Kidney capillary endothelial cell (primary cell): ENCODE data around the gene RSPH1.

Experiments
- DNase-seq: peaks from one replicate; pipeline ENCODE4 v3.0.0-alpha.2; 2018; ENCODE audit warnings: low spot score

Gene RSPH1

DNA sequence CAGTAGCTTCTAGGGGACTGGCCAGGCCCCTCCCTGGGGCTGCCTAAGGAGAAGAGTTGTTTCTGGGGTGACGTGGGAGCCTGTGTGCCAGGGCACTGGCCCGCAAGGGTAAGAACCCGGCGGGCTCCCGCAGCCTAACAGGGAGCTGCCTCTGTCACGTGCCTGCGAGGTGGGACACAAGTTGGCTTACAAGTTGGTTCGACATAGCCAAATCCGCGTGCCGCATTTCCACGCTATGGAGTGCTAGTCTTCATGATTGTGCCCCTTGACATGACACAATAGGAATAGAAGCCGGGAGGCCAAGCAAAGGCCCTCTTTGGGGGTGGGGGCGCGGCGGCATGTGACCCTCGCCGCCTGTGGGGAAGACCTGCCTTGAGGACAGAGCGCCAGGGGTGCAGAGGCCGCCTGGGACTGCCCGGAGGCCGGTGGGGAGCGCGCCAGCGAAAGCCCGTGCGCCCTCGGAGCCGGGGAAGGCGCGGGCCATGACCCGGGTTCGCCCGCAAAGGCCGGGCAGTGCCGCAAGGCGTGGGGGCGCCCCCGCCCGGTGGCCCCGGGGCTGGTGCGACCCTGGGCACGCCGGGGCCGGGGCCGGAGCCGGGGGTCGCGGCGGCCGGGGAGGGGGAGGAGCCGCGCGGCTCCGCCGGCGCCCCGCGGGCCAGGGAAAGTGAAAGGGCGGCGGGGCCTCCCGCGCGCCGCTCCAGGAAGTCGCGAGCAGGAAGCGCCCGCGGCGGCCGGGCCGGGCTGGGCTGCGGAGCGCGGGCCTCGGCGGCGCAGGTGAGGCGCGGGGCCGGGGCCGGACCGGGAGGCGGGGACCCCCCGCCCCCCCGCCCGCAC, 17.3 kb upstream of the RSPH1 start, which contains the start of gene SLC37A1:
TSS of gene SLC37A1 (plus strand) at position 702 of the 834 bp plus-strand sequence. CDS start 4,603 bp downstream, outside the sequence.
- no peak for DNase-seq

DNA sequence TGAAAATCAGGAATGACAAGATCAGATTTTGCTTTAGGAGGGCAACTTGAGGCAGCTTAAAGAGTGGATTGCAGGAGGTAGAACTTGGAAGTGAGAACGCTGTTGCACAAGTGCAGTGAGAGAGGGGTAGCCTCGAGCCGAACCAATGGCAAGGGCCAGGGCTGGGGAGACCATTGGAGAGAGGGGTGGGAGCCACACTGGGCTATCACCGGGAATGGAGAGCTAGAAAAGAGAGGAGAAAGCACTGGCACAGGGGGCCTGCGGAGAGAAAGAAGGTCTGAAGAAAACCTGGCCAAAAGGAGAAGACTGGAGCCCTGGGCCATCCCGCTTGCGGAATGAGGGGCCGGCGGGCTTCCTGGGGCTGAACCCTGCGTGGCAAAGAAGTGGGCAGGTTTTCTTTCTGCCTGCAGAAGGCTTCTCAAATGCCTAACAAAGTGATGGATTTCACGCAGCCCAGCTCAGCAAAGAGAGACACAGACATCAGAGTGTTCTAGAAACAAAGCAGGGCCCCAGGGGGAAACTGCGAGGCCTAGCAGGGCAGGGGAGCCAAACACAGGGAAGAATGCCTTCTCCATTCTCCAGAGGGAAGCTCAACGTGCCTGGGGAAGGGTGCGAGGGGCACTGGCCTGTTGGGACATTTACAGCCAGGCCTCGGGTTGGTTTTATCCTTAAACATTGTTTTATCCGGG, 16.5 kb upstream of the RSPH1 start:
- DNase-seq: no peak

DNA sequence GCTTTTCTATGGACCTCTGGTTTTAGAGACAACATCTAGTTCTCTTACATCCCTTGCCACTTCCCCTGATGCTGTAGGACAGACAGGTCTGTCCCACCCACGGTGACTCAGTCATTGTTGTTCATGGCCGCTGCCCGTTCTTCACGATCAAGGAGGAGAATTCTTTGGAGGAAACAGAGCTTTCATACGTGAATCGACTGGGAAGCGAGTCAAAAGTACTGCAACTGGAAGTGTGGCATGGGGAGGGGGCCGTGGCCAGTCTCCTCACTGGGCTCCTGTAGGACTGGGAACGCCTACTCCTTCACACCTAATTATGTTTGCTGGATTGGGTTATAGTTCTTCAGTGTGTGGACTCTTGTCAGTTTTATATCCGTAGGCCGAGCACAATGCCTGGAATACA, 13.2 kb upstream of the RSPH1 start:
- DNase-seq: peak; percentile 37

DNA sequence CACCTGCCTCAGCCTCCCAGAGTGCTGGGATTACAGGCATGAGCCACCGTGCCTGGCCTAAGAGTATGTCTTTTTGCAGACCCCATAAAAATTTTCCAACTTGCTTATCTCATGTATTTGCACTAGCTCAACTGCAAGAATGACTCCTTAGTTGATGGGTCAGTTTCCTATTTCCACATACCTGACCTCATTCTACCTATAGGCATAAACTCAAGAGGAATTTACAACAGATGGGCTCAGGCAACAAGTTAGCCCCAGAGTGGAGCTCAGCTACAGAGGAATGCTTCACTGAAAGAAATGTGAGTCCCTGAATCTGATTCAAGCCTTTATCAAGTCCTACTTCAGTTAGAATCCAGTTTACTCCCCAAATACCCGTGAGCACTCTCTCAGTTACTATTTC, 12.3 kb upstream of the RSPH1 start:
- no peak for DNase-seq

DNA sequence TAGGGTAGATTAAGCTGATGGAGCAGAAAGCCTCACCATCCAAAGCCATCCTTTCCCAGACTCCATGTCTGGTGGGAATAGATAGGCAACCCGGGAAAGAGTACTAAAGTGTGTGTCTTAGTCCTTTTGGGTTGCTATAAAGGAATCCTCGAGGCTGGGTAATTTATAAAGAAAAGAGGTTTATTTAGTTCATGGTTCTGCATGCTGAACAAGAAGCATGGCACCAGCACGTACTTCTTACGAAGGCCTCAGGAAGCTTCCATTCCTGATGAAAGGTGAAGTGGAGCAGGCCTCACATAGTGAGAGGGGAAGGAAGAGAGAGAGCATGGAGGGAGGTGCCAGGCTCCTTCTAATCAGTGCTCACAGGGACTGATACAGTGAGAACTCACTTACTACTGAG, 11.4 kb upstream of the RSPH1 start:
- DNase-seq: no peak

DNA sequence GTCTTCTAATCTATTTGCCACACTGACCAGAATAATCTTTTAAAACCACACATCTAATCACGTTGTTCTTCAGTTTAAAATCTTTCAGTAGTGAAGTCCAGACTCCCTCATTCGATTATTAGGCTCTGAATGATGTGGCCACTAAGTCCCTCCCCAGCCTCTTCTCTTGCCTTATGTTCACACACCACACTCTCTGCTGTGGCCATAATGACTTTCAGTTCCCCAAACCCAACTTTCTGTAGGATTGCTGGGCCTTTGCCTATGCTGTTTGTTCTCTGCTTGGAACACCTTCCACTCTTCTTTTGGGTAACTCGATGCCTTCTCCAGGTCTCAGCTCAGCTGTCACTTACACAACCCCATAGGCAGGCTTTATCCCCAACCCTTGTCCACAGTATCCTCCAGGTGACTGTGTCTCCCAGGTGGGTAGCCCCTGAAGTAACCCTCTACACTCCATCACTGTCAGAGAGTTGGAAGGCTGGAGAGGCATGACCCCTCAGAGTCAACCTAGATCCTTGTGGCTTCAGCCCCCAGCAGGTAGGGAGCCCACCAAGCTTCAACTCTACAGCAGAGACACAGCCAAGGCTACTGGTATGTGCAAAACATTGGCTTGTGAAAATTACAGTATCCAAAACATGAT, 9.2 kb upstream of the RSPH1 start:
- no peak for DNase-seq

DNA sequence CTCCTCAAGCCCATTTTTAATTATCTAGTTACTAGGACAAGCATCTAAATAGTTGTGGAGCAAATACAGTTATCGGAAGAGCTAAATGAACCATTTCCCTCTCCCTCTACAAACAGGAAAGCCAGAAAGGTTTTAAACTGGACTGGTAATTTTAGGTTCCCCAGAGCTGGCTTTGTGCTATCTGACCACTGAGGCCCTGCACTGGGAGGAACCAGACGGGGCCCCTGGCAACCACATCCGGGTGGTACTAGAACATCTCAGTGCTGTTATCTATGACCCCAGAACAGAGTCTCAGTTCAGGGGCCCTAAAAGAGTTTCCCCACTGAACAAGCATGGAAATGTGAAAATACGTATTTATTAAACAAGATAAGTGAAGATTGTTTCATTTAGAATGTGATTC, 7.7 kb upstream of the RSPH1 start:
- DNase-seq: no peak

DNA sequence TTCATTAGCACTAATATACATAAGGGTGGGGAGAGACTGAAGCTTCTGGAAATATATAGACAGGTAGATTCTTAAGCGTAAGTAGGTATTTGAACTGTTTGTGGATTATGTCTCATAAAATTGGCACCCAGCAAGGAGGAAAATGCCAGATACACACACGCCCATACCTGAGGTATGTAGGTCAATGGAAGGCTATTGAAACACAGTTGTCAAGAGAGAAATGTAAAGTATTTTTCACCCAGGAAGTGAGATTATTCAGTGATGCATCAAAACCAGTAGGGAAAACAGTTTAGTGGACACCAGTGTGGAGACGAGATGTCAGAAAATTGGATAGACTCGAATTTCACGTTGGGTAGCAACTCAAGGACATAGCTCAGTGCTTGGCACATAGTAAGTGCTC, 4.7 kb upstream of the RSPH1 start:
- DNase-seq: no peak

DNA sequence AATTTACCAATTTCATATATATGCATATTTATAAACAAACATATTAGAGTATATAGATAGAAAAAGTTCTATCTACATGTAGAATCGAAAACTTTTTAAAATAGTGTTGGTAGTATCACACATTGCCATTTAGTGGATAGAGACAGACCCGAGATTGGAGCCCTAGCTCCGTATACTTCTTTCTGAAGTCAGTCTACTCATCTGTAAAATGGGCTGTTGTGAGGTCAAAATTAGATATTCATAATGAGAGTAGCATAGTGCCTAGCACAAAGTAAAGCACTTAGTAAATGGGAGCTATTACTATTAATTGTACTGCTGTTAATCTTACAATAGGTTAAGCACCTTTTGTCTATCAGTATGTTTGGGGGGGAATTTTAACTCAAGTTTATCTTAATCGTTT, 4.2 kb upstream of the RSPH1 start:
- no peak for DNase-seq

DNA sequence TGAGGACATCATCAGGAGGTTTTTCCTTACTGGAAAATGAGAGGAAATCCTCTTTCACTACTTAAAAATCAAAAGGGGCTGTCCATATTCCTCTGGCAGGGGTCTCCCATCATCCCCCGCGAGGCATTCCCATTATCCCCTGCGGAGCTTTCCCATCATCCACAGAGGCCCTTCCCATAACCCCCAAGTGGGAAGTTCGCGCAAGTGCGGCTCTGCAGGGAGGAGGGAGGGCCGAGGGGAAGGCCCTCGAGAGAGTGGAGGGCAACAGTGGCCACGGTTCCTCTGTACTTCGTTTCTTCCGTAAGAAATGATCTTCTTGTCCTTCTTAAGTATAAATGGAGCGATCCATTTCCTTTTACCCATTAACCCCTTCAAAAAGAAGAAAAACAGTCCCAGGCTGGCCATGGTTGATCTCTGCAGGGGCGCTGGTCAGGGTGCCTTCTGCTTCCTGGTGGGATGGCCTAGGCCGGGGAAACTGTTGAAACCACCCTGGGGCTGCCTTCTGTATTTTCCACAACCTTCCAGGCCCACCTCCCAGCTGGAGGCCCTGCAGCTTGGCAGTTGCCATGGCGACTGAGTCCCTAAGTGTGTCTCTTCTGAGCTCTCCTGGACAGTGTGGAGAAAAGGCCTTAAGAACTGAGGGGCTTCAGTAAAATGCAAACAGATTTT, 3.6 kb upstream of the RSPH1 start:
- DNase-seq: no peak

DNA sequence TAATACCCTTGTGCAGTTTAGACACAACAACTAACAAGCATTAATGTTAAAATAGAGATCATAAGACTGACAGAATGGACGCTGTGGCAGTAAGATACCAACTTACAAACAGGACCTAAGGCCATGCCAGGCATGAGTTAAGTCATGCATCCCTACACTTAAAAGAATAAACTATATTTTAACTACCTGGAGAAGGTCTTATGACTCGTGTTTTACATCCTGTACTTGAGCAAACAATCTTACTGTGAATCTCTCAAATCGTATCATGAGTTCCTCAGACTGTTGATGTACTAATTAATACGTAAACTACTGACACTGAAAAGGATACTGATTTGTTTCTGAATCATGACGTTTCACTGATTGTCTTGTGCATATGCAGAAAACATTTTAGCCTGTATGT, 2.0 kb upstream of the RSPH1 start:
- no peak for DNase-seq

DNA sequence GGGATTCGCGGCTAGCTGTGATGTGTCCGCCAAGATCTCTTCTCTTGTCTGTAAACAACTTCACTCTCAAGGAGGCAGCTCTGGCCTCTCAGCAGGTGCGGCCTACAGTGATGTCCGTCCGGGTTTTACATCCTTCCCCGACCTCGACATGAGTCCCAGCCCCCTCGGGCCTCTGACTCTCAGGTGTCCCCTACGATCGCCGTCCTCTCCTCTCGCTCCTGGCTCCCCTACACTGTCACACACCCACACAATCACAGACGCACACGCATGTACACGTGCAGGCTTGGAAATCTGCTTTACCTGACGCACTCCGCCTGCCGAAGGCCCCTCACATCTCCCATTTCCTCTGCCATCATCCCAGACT, 797 bp upstream of the RSPH1 start:
- DNase-seq: no peak

DNA sequence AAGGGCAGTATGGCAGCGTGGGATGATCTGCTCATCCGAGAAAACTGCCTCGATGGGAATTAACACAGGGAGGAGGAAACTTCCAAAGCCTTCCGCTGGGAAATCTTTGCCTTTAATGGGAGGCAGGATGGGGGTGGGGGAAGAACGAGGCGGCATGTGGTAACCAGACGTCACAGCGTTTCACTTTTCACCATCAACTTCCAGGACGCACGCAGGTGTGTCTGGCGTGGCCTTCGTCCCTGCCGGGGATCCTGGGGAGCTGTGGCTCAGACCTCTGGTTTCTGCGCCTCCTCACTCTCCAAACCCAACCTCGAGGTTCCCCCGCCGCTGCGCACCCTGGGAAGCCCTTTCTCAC, 282 bp downstream of the RSPH1 start:
- no peak for DNase-seq

DNA sequence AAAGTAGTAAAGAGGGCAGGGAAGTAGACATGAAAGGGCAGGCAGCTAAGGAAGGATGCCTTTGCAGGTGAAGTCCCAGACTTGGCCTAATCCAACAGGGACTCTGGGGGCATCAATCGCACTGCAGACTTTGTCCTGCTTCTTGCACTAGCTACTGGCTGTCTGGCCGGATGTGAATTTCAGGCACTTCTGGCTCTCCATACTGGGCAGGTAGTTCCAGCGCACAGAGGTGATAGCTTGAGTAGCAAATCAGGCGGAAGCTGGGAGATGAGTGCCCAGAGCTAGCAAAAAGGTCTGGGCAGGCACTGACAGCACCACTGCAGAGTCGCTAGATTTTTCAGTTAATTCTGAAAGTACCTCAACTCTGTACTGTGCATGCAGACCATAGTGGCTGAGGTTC, 997 bp downstream of the RSPH1 start:
- no peak for DNase-seq

DNA sequence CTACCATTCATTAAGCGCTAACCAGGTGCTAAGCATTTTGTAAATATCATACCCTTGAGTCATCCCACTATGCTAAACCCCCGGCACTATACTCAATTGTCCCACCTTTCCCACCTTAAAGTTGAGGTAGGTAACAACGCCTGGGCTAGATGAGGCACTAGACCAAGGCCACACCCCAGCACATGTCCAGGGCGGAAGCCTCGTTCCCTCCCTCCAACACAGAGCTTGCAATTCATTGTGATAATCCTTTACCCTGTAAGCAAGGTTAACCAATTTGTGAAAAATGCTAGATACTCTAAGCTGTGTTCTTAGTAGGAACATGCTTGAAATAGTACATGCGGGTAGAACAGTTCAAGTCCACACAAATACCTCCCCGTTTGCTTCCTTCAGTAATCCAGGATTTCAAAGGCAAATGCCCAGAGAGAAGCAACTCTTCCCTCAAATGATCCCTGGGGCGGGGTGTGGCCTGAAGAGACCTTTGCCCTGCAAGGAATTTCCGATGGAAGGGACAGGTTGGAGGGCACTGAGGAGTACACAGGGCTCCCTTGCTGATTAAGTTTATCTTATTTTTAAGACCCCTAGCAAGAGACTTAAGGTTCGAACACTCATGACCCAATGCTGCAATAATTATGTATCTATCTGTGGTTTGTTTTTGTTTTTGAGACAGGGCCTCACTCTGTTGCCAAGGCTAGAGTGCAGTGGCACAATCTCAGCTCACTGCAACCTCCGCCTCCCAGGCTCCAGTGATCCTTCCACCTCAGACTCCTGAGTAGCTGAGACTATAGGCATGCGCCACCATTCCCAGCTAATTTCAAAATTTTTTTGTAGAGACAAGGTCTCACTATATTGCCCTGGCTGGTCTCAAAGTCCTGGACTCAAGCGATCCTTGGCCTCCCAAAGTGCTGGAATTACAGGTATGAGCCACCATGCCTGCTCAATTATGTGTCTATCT, 2.6 kb downstream of the RSPH1 start:
- DNase-seq: no peak

DNA sequence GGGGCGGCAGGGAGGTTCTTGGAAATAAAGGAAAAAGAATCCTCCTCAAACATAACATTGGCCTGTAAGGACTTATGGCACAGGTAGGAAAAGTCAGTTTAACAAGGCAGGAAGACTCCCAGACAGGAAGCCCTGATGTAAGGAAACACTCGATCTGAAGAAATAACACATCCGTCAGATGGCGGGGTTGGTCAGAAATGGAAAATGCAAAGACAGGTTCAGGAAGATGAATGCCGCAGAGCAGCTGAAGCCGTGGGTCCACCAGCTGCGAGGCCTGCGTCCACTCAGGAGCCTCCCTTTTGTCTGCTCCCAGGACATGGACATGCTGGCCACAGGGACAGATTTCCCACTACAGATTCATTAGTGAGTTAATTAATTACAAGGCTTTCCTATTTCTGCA, 3.8 kb downstream of the RSPH1 start:
- peak; percentile 58 for DNase-seq

DNA sequence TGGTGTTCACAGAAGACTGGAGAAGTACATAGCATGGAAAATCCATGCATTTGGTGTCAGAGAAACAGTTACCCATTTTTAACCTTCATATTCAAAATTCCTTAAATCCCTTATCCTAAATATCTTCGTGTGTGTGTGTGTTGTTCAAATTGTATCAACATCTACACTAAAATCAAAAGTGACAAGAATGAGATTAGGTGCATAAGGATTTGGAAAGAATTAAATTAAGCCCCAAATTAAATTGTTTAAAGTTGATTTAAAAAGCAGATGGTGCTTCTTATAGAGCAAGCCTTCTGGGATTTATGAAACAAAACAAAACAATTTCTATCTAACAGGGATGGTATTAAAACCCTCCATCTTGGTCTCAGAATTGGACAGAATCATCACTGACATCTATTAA, 4.7 kb downstream of the RSPH1 start:
- DNase-seq: no peak

DNA sequence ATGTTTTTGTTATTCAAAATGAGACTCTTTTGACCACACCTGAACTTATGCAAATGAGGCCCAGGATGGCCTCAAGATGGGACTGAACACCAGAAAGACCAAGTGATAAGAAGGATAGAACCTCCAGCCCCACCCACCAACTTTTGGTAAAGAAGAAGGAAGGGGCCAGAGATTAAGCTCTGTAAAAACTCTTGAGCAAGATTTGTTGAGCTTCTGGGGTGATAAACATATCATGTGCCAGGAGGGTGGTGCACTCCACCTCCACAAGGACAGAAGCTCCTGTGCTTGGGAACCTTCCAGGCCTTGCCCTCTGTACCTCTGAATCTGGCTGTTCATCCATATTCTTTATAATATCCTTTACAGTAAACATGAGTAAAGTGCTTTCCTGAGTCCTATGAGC, 5.3 kb downstream of the RSPH1 start:
- no peak for DNase-seq

DNA sequence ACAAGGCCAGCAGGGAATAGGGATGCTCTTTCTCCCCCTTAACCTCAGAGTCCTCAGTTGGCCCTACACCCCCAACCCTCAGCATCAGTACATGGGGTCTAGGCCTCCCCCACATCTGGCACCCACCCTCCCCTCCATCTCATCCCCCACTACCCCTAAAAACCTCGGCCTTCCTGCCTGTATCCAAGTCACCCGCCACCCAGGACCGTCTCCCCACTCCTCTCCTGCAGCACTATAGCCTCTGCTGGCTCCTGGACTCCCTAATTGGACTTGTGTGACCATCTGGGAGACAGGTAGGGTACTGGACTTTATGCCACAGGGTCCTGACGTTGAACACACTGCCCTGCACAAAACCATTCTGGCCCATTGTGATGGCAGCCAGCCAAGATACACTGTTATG, 6.0 kb downstream of the RSPH1 start:
- no peak for DNase-seq

DNA sequence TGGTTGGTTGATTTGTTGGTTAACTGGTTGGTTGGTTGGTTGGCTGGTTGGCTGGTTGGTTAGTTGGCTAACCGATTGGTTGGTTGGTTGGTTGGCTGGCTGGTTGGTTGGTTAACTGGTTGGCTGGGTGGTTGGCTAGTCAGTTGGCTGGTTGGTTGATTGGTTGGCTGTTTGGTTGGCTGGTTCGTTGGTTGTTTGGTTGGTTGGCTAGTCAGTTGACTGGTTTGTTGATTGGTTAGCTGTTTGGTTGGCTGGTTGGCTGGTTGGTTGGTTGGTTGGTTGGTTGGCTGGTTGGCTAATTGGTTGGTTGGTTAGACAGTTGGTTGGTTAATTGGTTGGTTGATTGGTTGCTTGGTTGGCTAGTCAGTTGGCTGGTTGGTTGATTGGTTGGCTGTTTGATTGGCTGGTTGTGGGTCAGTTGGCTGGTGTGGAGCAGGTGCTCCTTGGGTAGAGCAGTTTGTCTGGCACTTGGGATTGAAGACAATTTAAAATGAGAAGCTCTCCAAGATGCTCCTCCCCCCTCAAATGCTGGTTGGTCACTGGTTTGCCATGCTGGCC, 6.9 kb downstream of the RSPH1 start:
- no peak for DNase-seq

DNA sequence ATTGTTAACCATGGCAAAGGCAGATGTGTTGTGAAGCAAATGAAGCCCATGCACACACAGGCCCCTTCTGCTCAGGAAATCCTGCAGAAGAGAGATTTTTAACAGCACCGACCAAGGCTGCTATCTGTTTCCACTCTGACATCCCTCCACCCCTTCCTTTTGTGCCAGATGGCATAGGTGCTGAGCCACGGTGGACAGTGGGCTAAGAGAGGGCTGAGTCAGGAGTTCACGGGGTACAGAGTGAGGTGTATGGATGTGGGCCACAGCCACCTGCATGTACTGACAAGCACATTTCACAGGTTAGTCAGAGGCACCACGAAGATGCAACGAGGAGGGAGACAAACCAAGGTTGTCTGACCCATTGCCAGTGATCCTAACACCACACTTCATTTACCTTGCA, 9.5 kb downstream of the RSPH1 start:
- DNase-seq: no peak
